ENCODE measurements around the gene AGAP2.
"Not testable (repeated sequence)": the region's sequence is repeated elsewhere in the genome, so short reads cannot be mapped to it uniquely, and the experiment has no call there.

The AGAP2 gene

DNA sequence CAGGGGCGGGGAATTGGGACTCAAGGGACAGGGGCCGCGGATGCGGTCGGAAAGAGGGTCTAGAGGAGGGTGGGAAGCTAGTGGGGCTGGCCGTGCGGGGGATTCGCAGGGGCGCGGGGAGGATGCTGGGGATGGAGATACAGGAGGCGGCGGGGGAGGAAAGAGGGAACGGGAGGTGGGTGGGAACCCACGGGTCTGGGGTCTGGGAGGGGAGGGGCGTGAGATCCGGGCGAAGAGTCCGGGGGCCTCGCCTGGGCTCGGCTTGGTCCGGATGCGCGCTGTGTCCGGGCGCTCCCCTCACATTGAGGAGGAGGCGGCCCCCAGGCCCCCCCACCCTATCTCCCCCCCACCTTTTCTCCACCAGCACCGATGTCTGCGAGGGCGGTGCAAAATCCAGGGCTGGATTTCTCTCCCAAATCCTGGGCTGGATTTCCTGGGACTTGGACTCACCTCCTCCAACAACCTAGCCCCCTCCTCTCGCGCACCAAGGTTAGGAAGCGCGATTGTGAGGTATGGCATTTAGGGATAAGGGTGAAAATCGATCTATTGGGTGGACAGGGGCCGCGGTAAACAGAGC, at the start of gene AGAP2:
Gene AGAP2, minus strand, starts transcription at position 82 of the 577 bp plus-strand sequence. CDS start 496 bp downstream, outside the sequence.
- DNase-seq = no peak

DNA sequence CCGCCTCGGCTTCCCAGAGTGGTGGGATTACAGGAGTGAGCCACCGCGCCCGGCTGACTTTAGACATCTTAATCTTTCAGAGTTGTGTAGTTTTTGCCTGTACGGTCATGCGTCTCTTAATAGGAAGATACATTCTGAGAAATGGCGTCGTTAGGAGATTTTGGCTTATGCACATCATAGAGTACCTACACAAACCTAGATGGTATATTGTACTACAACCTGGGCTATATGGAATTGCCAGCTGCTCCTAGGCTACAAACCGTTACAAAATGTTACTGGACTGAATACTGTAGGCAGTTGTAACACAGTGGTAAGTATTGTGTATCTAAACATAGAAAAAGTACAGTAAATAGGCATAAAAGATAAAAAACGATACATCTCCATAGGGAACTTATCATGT, 45.3 kb upstream of the AGAP2 start:
- no peak for DNase-seq

DNA sequence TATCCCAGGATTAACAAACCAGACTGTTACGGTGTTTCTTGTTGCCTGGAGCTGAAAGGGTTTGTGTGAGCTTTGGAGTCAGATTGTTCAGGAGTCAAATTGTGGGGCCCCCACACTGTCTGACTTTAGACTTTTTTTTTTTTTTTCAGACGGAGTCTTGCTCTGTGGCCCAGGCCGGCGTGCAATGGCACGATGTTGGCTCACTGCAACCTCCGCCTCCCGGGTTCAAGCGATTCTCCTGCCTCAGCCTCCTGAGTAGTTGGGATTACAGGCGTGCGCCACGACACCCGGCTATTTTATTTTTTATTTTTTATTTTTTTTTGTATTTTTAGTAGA, 44.9 kb upstream of the AGAP2 start:
- no peak for DNase-seq

DNA sequence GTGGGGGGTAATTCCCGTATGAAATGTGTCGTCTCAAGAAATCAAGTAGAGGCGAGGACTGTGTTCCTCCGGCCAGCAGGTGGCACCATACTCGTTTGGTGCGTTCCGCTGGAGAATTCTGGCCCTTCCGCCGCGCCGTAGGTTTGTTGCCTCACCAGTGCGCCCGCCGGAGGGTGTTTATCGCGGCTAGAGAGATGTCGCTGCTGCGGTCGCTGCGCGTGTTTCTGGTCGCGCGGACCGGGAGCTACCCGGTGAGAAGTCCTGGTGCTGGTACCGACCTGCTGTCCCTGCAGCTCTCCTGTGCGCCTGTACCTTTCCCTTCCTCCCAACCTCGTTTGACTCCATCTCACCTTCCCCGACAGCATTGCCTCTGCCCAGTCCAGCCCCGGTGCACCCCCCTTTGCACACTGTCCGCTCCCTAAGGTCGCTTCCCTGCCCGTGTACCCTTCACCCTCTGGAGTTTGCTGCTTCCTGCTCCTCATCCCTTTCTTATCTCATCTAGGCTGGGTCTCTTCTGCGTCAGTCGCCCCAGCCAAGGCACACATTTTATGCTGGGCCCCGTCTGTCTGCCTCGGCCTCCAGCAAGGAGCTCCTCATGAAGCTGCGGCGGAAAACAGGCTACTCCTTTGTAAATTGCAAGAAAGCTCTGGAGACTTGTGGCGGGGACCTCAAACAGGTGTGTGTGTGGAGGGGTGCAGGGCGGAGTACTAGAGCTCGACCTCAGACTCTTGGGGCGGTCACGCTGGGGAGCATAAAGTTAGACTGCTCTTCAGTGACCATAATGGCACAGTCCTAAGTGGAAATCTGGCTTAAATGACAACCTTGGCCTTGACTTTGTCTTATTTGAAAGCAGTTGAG, 44.3 kb upstream of the AGAP2 start, which contains the start of gene TSFM:
Gene TSFM, plus strand, starts transcription at position 180 of the 858 bp plus-strand sequence. Its CDS starts 15 bp downstream, at position 195.
- peak; percentile 64 for DNase-seq

DNA sequence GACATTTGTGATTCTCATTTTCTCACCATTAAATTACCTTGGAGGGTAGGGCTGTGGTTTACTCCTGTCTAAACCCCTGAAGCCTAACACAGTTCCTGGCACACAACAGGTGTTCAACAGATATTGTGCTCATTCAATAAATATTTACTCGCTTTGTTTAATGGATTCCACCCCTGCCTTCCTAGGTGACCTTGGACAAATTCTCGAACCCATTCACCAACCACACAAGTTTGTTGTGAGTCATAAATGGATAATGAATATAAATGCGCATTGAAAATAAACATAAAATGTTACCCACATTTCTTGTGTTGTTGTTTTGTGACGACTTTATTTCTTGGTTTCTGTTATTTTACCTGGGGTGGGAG, 43.7 kb upstream of the AGAP2 start:
- DNase-seq = no peak

DNA sequence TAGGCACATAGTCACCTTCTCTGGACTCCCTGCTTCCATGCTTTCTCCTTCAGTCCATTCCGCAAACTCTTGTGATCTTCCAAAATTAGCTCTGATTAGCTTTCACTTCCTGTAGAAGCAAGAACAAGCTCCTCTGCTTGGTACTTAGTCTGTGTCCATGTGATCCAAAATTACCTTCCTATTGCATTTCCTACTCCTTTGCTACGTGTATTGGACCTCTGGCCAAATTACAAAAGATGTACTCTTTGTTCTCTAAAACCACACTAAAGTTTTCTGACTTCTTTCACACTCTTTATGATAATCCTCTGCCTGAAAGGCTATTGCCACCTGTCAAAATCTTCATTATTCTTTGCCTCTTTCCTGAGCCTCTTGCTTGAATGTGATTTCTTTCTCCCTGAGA, 43.3 kb upstream of the AGAP2 start:
- no peak for DNase-seq

DNA sequence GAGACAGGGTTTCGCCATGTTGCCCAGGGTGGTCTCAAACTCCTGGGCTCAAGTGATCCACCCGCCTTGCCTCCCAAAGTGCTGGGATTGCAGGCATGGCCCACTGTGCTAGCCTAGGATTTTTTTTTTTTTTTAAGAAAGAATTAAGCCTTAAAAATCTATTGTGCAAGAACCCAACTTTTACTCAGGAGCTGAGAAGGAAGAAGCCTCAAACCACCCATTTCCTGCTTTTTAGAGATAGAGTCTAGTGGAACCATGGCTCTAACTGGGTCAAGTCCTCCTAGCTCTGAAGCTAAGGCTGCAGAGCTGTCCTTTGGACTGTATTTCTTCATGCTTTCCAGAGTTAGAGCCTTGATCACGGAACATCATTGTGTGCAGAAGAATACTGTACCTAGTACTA, 42.7 kb upstream of the AGAP2 start:
- DNase-seq = peak; percentile 69

DNA sequence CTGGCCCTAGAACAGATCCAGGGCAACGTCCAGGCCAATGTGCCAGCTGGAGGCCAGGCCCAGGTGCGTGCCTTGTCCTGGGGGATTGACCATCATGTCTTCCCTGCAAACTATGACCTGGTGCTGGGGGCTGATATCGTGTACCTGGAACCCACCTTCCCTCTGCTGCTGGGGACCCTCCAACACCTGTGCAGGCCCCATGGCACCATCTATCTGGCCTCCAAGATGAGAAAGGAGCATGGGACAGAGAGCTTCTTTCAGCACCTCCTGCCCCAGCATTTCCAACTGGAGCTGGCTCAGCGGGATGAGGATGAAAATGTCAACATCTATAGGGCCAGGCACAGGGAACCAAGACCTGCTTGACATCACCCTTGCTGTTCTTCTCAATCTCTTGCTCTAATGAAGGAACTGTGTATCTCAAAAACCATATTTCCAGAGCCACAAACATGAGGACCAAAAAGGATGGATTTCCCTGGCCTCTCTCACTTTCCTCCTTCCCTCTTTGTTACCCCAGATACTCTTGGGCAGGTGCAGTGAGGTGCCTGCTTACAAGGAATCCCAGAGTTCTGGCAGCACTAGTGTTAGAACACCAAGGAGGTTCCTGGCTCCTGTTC, 41.8 kb upstream of the AGAP2 start:
- no peak for DNase-seq

DNA sequence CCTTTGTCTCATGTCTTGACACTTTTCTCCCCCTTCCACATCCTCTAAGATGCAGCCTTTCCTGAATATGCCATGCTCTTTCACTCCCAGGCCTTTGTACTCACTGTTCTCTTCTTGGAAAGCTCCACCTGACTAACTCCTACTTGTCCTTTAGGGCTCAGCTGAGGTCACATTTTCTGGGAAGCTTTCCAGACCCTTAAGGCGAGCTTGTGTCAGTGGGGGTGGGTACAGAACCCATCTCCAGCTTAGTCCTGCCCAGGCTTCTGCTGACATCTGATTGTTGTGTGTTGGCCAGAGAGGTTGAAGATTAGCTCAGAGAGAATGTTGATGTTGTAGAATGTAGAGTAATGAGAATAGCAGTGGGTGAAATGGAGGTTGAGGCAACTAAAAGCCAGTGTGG, 41.2 kb upstream of the AGAP2 start:
- DNase-seq = no peak

DNA sequence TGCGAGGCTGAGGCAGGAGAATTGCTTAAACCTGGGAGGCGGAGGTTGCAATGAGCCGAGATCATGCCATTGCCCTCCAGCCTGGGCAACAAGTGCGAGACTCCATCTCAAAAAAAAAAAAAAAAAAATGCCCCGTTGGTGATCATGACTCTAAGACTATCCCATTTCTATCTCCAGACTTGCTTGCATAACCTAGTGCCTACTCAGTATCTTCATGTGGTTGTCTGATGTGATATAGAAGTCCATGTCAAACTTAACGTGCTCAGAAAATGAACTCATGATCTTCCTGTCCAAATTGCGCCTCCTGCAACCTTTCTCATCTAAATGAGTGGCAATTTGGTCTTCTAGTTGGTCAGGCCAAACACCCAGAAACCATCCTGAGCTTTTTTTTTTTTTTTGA, 39.4 kb upstream of the AGAP2 start:
- DNase-seq = no peak

DNA sequence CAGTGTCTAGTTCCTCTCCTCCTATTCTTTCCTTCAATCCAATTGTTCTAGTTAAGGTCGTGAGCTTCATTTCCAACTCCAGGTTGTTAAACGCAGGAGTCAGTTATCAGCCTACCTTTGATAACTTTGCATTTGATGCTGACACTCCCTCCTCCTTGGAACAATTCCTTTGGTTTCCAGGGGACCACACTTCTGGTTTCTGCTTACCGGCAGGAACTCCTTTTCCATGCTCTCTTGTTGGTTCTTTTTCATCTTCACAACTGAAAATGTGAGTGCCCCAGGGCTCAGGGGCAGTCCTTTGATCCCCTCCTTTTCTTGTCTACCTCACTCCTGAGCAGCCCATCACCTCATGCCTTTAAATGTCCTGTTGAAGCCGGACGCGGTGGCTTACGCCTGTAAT, 38.8 kb upstream of the AGAP2 start:
- DNase-seq = no peak

DNA sequence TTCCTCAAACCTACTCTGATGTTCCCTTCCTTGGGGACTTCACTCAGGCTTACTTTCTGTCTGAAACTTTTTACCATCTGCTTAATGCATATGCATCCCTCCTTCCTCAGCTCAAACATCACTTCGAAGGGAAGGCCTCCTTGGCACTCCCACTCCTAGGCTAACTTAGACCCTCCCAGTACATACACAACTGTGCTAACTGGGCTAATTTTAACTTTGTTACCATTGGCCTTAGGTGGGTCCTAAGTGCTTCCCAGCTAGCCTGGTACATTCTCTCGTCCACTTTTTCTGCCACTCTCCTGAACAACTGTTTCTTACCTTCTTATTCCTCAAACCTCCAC, 37.7 kb upstream of the AGAP2 start:
- DNase-seq = no peak

DNA sequence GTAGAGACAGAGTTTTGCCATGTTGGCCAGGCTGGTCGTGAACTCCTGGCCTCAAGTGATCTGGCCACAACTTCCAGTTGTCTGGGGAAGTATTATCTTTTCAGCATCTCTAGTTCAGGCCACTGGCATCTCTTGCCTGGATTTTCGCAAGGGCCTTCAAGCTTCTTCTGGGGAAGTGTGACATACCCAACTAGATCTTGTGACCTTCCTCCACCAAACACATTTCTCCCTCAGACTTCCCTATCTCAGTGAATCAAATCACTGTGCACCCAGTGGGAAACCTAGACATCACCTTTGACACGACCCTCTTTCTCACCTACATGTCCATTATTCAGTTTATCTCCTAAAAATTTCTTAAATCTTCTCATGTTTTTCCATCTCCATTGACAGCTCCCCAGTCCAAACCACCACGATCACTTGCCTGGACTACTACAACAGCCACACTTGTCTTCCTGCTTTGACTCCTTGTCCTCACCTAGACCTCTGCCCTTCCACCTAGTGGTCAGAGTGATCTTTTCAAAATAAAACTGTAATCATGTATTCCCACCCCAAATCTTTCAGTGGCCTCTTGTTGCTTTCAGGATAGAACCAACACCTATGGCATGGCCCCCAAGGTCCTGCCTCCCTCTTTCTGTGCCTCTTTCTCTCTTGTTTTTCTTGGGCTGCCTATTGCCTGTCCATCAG, 37.2 kb upstream of the AGAP2 start:
- DNase-seq = peak; percentile 76

DNA sequence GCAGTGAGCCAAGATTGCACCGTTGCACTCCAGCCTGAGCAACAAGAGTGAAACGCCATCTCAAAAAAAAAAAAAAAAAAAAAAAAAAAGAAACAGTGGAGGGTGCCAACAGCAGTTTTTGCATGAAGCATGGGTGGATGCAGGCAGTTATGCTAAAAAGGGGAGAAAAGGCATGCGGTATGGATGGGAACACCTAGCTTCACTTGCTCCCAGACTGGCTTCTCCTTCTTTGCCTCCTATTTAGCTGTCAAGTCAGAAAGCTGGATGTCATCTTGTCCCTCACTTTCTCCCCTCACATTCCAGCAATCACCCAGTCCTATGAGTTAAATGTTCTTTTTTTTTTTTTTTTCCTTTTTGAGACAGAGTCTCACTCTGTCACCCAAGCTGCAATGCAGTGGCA, 36.5 kb upstream of the AGAP2 start:
- no peak for DNase-seq

DNA sequence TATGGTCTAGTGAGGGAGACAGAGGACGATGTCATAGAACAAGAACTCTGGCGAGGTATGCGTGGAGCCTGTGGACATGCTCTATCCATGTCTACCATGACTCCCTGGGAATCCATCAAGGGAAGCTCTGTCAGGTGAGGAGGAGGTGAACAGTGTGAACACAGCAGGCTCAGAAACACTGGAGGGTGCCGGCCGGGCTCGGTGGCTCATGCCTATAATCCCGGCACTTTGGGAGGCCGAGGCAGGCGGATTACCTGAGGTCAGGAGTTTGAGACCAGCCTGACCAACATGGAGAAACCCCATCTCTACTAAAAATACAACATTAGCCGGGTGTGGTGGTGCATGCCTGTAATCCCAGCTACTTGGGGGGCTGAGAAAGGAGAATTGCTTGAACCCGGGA, 36.1 kb upstream of the AGAP2 start:
- not testable (repeated sequence) for DNase-seq

DNA sequence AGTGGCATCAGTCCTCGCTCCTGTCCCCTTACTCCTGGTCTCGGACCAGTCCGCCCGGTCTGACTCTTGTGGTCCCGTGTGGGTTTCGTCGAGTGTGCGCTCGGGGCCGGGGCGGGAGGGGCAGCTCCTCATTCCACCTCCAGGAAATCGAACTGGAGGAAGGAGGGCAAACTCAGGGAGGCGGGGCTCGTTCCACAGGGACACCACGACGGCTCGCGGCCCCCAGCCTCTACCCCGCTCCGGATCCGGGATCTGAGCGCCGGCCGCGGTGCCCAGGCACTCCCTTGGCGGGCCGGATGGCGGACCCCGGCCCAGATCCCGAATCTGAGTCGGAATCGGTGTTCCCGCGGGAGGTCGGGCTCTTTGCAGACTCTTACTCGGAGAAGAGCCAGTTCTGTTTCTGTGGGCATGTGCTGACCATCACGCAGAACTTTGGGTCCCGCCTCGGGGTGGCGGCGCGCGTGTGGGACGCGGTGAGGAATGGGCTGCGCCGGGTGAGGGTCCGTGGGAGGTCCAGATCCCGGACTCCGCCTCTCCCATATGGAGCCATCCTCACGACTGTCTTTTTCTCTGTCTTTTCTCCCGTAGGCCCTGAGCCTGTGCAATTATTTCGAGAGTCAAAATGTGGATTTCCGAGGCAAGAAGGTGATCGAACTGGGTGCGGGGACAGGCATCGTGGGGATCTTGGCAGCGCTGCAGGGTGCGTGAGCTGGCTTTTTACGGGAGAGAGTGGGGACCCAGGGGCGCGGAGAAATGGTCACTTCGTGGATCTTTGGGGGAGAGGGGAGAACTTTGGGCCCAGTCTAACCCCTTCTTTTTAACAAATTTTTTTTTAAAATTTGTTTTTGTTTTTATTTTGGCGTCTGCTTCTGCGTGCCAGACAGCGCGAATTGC, 34.1 kb upstream of the AGAP2 start, which contains the start of gene EEF1AKMT3:
Gene EEF1AKMT3, plus strand, starts transcription at position 186 of the 894 bp plus-strand sequence. Its CDS starts 111 bp downstream, at position 297.
- DNase-seq = no peak

DNA sequence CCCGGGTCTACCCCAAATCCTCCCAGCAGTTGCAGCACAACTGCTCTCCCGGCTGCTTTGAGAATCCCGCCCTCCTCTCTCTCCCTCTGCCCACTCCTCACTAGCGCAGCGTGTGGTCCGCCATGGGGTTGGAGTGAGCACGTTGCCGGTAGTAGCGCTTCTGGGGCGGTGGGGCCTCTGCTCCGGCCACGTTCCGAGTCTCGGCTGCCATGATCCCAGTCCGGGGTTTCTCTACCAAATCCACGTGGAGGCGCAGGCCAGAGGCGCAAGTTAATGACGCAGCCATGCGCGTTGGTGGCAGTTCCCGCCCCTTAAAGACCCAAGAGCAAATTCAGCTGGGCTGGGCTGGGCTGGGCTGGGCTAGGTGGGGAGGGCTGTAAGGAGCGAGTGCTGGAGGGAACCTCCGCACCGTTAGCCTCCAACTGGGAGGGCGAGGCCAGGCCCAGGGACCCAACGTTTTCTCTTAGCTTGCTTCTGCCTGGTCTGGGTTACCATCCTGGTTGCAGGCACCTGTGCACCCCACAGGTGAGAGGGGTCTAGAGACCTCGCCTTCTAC, 33.4 kb upstream of the AGAP2 start, which contains the start of gene METTL1:
Gene METTL1, minus strand, starts transcription at position 233 of the 556 bp plus-strand sequence. Its CDS starts 22 bp downstream, at position 211.
- peak; percentile 88 for DNase-seq

DNA sequence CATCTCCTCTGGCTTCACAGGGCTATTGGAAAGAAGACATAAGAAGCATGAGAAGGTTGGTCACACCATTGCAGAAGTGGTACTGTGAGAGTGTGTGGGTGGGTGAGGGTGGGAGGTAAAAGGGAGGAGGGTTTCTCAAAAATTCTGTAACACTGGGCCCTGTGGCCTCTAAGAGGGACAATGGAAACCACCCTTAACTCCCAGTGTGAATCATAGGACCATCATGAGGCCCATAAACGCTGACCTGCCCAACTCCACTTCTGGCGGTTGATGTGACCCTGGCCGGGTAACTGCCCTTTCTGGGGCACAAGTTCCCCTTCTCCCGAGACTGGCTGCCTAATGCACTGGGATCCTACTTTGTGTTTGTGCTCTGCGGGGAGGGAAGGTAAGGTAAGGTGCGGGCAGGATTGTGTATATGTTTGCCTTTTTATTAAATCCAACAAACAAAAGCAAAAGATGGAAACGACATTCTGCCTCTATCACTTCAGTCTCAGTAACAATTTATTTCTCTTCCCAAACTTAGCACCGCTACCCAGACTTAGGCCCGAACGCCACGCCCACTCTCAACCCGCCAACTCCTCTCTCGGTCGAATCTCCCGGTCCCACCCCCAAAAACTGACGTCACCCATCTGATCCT, 32.8 kb upstream of the AGAP2 start:
- peak; percentile 85 for DNase-seq

DNA sequence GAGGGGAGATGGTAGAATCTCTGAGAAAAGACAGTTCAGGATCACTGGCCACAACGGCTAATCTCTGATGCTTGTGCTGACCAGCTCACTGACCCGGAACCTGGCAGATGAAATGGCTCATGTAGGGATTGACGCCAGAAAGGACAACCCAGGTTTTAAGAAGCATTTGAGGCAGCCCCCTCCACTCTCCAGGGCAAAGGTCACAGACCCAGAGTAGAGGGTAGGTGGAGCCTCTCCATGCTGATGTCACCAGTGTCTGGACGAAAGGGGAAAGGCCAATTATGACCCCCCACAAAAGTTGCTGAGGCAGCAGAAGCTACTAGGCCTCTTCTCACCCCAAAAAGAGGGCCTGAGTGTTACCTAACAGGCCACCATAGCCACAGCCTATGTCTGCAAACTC, 32.2 kb upstream of the AGAP2 start:
- no peak for DNase-seq

DNA sequence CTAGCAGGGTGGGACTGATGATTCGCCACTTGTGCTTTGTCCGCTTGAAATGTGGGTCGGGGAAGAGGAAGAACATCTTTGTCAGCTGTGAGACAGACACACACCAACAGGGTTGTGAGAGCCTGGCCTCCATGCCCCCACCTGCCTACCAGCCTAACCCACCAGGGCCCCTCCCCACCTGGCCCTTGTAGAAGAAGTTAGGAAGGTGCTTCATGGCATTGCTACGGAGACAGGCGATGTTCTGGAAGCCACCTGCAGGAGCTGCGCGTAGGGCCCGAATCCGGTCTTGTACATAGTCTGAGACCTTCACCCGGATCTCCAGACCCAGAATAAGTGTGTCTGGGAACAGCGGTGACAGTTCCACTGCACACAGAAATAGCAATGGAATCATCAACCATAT, 31.1 kb upstream of the AGAP2 start:
- DNase-seq = no peak

DNA sequence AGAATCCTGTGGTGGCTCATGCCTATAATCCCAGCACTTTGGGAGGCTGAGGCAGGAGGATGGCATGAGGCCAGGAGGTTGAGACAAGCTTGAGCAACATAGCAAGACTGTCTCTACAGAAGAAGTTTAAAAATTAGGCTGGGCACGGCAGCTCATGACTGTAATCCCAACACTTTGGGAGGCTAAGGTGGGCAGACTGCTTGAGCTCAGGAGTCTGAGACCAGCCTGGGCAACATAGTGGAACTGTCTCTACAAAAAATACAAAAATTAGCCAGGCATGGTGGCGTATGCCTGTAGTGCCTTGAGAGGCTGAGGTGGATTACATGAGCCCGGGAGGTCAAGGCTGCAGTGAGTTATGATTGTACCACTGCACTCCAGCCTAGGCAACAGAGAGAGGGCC, 29.3 kb upstream of the AGAP2 start:
- DNase-seq = no peak

DNA sequence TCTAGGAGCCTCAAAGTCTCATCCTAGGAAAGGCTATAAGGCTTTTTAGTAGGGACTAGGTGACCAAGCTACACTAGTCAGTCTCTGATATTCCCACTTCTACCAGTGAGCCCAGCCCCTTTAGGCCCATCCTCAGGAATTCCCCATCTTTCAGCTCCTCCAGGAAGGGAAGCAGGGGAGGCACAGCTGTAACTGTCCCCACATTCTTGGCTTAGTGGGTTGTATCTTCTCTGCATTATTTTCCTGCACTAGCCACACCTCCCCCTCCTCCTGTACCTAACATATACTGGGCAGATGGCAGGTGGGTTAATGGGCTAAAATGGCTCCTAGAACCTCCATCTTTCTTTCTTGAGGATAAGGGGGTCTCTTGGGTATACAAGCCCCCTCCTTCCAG, 28.8 kb upstream of the AGAP2 start:
- no peak for DNase-seq

All from GF-D8 (cell line).